HepG2 (cell line): ENCODE measurements around the gene C9orf50.

Experiments used
- MXI1 ChIP-seq: IDR thresholded peaks from 3 replicates; pipeline ENCODE4 v1.6.1; 2012; ENCODE audit warnings: low read depth, low read length, inconsistent platforms, borderline replicate concordance
- NFIC ChIP-seq: IDR thresholded peaks from 2 replicates; pipeline ENCODE4 v1.6.1; 2012; ENCODE audit warnings: mild to moderate bottlenecking, low read length, inconsistent platforms
- SRSF1 ChIP-seq: fragments of 200-400 bp; formaldehyde crosslinking; optimal IDR thresholded peaks from 2 replicates; pipeline ENCODE3; 2017; ENCODE audit warnings: mild to moderate bottlenecking, low read depth, low read length, moderate library complexity
- ZSCAN22 ChIP-seq: sonication (generic); formaldehyde crosslinking; IDR thresholded peaks from 2 replicates; pipeline ENCODE4 v1.4.0; 2020; ENCODE audit warnings: mild to moderate bottlenecking, missing genetic modification reagents

DNA sequence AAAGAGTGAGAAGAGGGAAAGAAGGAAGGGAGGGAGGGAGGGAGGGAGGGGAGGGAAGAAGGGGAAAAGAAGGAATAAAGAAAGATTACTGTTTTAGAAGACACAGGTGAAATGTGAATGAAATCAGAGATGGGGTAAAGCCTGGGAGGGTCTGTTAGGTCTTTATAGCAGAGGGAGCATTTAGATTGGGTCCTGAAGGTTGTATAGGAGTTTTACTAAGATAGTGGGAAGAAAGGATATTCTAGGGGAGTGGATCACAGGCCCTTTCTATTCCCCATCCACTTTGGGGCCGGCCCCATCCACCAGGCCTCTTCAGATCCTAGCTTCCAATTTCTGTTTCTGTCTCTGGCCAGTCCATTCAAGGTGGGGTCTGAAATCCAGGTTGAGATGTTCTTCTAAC lies 35.5 kb downstream of the C9orf50 start:
- no peak for TF ChIP-seq MXI1
- TF ChIP-seq ZSCAN22 (CRISPR knock-in tag) = no peak
- no peak for TF ChIP-seq NFIC
- TF ChIP-seq SRSF1 = no peak
